Skeletal muscle tissue (tissue), 5 donors: ENCODE results near the gene GNA14. TPM values are rescaled to one million over a fixed set of nuclear protein-coding genes. Genes with fewer than 3 reads are reported as not detected.
"Not testable (repeated sequence)": the region's sequence is repeated elsewhere in the genome, so short reads cannot be mapped to it uniquely, and the experiment has no call there.

Source experiments
- H3K27ac ChIP-seq: one replicate; pipeline ENCODE4 v1.7.0; 2013; ENCODE audit warnings: mild to moderate bottlenecking, low read depth, low read length, inconsistent platforms
- H3K27me3 ChIP-seq, 3 donors: one replicate each; pipeline ENCODE4 v1.7.0; 2013; ENCODE audit warnings: low read length in 3 of 3; ENCODE audit not compliant: control insufficient read depth in 3 of 3, insufficient read depth in 3 of 3
- H3K36me3 ChIP-seq, 3 donors: one replicate each; pipeline ENCODE4 v1.7.0; 2013; ENCODE audit warnings: low read length in 3 of 3; ENCODE audit not compliant: control insufficient read depth in 3 of 3, insufficient read depth in 3 of 3
- H3K4me1 ChIP-seq, 3 donors: one replicate each; pipeline ENCODE4 v1.7.0; 2013; ENCODE audit warnings: low read length in 3 of 3, mild to moderate bottlenecking in 3 of 3; ENCODE audit not compliant: control insufficient read depth in 3 of 3, insufficient read depth in 3 of 3
- H3K4me3 ChIP-seq, 3 donors: one replicate each; pipeline ENCODE4 v1.7.0; 2013; ENCODE audit warnings: low read length in 3 of 3
- H3K9ac ChIP-seq, 3 donors: one replicate each; pipeline ENCODE4 v1.7.0; 2013; ENCODE audit warnings: low read length in 3 of 3, mild to moderate bottlenecking in 3 of 3, moderate library complexity in 2 of 3, low read depth in 1 of 3
- H3K9me3 ChIP-seq, 3 donors: one replicate each; pipeline ENCODE4 v1.7.0; 2013; ENCODE audit warnings: low read length in 3 of 3; ENCODE audit not compliant: control insufficient read depth in 3 of 3
- small RNA-seq: library from RNA; depleted of rRNA; stranded (forward); fragments of <200 nt; gene quantifications from one replicate; pipeline ENCODE3, GENCODE V24; 2014
- total RNA-seq: library from RNA; depleted of rRNA; stranded (reverse); fragments of >200 nt; gene quantifications from one replicate; pipeline ENCODE4 v1.2.3, GENCODE V29; 2014
- donor health status: Osteomylitis.

The GNA14 gene
- total RNA-seq, 1 donor from 2014 or later: 3.7 TPM

- Histone ChIP-seq H3K4me1 (no peaks in the 10 kb centered on the region), H3K9ac (no peak overlapping the region), H3K27ac (no peak overlapping the region), H3K4me3 (no peak overlapping the region), H3K27me3 (no peaks in the 10 kb centered on the region), H3K9me3 (no peaks in the 10 kb centered on the region), H3K36me3 (no peaks in the 10 kb centered on the region)
Observed at GRCh38 chr9:77399964-77400363, 248.2 kb downstream of the GNA14 start.

GRCh38 chr9:77398581-77398980 lies 249.5 kb downstream of the GNA14 start:
- H3K4me3 ChIP-seq, H3K9ac ChIP-seq, H3K27me3 ChIP-seq, H3K4me1 ChIP-seq, H3K9me3 ChIP-seq, H3K36me3 ChIP-seq, H3K27ac ChIP-seq: not testable (repeated sequence)

- no peak overlapping the region for H3K27ac ChIP-seq
- no peaks in the 10 kb centered on the region for H3K27me3 ChIP-seq
- H3K9ac ChIP-seq: no peak overlapping the region
- peaks cover 2 to 10% (median 4%) of the 10 kb centered on the region in 3 donors for H3K36me3 ChIP-seq
- no peaks in the 10 kb centered on the region for H3K9me3 ChIP-seq
- H3K4me3 ChIP-seq: no peak overlapping the region
- no peaks in the 10 kb centered on the region for H3K4me1 ChIP-seq
Observed at GRCh38 chr9:77392328-77392727, 255.8 kb downstream of the GNA14 start.

- Histone ChIP-seq H3K9me3 (no peaks in the 10 kb centered on the region), H3K4me1 (no peaks in the 10 kb centered on the region), H3K36me3 (peaks cover 2 to 10% (median 4%) of the 10 kb centered on the region in 3 donors), H3K4me3 (no peak overlapping the region), H3K9ac (no peak overlapping the region), H3K27me3 (no peaks in the 10 kb centered on the region), H3K27ac (no peak overlapping the region)
Observed at GRCh38 chr9:77391834-77392233, 256.3 kb downstream of the GNA14 start.

- H3K9ac ChIP-seq: no peak overlapping the region
- no peak overlapping the region for H3K4me3 ChIP-seq
- no peaks in the 10 kb centered on the region for H3K9me3 ChIP-seq
- peaks cover 2 to 13% (median 13%) of the 10 kb centered on the region in 3 donors for H3K36me3 ChIP-seq
- no peaks in the 10 kb centered on the region for H3K4me1 ChIP-seq
- H3K27me3 ChIP-seq: no peaks in the 10 kb centered on the region
- H3K27ac ChIP-seq: no peak overlapping the region
Observed at GRCh38 chr9:77386187-77386586, 261.9 kb downstream of the GNA14 start.

- H3K36me3 ChIP-seq: peaks cover 2 to 13% (median 3%) of the 10 kb centered on the region in 3 donors
- no peaks in the 10 kb centered on the region for H3K4me1 ChIP-seq
- H3K27me3 ChIP-seq: no peaks in the 10 kb centered on the region
- H3K4me3 ChIP-seq: no peak overlapping the region
- no peak overlapping the region for H3K27ac ChIP-seq
- no peak overlapping the region for H3K9ac ChIP-seq
- H3K9me3 ChIP-seq: no peaks in the 10 kb centered on the region
Observed at GRCh38 chr9:77384406-77384805, 263.7 kb downstream of the GNA14 start.

- H3K27ac ChIP-seq: no peak overlapping the region
- no peaks in the 10 kb centered on the region for H3K27me3 ChIP-seq
- no peak overlapping the region for H3K9ac ChIP-seq
- H3K4me3 ChIP-seq: no peak overlapping the region
- peaks cover 4 to 13% (median 4%) of the 10 kb centered on the region in 3 donors for H3K36me3 ChIP-seq
- no peaks in the 10 kb centered on the region for H3K4me1 ChIP-seq
- no peaks in the 10 kb centered on the region for H3K9me3 ChIP-seq
Observed at GRCh38 chr9:77375956-77376532, 272.1 kb downstream of the GNA14 start.

GRCh38 chr9:77374266-77374665 lies 273.9 kb downstream of the GNA14 start:
- H3K4me1 ChIP-seq: no peaks in the 10 kb centered on the region
- no peaks in the 10 kb centered on the region for H3K9me3 ChIP-seq
- H3K27me3 ChIP-seq: no peaks in the 10 kb centered on the region
- H3K4me3 ChIP-seq: no peak overlapping the region
- H3K27ac ChIP-seq: no peak overlapping the region
- peaks cover 8 to 21% (median 17%) of the 10 kb centered on the region in 3 donors for H3K36me3 ChIP-seq
- H3K9ac ChIP-seq: no peak overlapping the region

Small RNA genes lying within 50 kb of the gene (small RNA-seq; reads per million reads assigned to genes)
- not detected for gene RNU6-1303P
